Mesenchymal stem cell (in vitro differentiated cells and primary cell): ENCODE data around the gene KREMEN1.
"Not testable (repeated sequence)": the region's sequence is repeated elsewhere in the genome, so short reads cannot be mapped to it uniquely, and the experiment has no call there.

Source experiments
- DNase-seq: peaks from one replicate; pipeline ENCODE4 v3.0.0-alpha.2; 2013
- H2AFZ ChIP-seq: one replicate; pipeline ENCODE4 v1.6.1; 2013; ENCODE audit warnings: low read depth, mild to moderate bottlenecking, control low read depth, inconsistent platforms, low read length, moderate library complexity
- H2AK5ac ChIP-seq: 2 replicates; pipeline ENCODE4 v1.6.1; 2013; ENCODE audit warnings: low read length, moderate library complexity, mild to moderate bottlenecking, inconsistent platforms; ENCODE audit not compliant: severe bottlenecking
- H2BK120ac ChIP-seq: one replicate; pipeline ENCODE4 v1.6.1; 2013; ENCODE audit warnings: low read depth, mild to moderate bottlenecking, inconsistent platforms, low read length, moderate library complexity
- H2BK12ac ChIP-seq, 2 experiments: one replicate each; pipeline ENCODE4 v1.6.1; 2013; ENCODE audit warnings: inconsistent platforms in 2 of 2, low read length in 2 of 2, mild to moderate bottlenecking in 2 of 2, moderate library complexity in 2 of 2, control low read depth in 1 of 2
- H2BK15ac ChIP-seq: one replicate; pipeline ENCODE4 v1.6.1; 2013; ENCODE audit warnings: mild to moderate bottlenecking, low read depth, inconsistent platforms; ENCODE audit not compliant: poor library complexity, severe bottlenecking
- H2BK5ac ChIP-seq: 2 replicates; pipeline ENCODE4 v1.6.1; 2013; ENCODE audit warnings: low read depth, mild to moderate bottlenecking, low read length, control low read depth, inconsistent platforms; ENCODE audit not compliant: poor library complexity, severe bottlenecking
- H3K14ac ChIP-seq, 2 experiments: one replicate each; pipeline ENCODE4 v1.6.1; 2013; ENCODE audit warnings: inconsistent platforms in 2 of 2, low read length in 2 of 2, control low read depth in 1 of 2, mild to moderate bottlenecking in 1 of 2, moderate library complexity in 1 of 2
- H3K18ac ChIP-seq, 2 experiments: one replicate each; pipeline ENCODE4 v1.6.1; 2013; ENCODE audit warnings: inconsistent platforms in 2 of 2, low read length in 2 of 2, control low read depth in 1 of 2, low read depth in 1 of 2, mild to moderate bottlenecking in 1 of 2
- H3K23ac ChIP-seq, 2 experiments: one replicate each; pipeline ENCODE4 v1.6.1; 2013; ENCODE audit warnings: inconsistent platforms in 2 of 2, low read length in 2 of 2, mild to moderate bottlenecking in 2 of 2, moderate library complexity in 2 of 2, control low read depth in 1 of 2
- H3K27ac ChIP-seq: 2 replicates; pipeline ENCODE4 v1.5.1; 2013; ENCODE audit warnings: mild to moderate bottlenecking, moderate library complexity, low read length, control low read depth, inconsistent platforms; ENCODE audit not compliant: poor library complexity, severe bottlenecking
- H3K27me3 ChIP-seq, 2 experiments: 2 replicates each; pipeline versions ENCODE4 v1.6.1 to v1.7.0; 2013; ENCODE audit warnings: low read length in 2 of 2, mild to moderate bottlenecking in 2 of 2, moderate library complexity in 2 of 2, control low read depth in 1 of 2, inconsistent platforms in 1 of 2; ENCODE audit not compliant: control insufficient read depth in 1 of 2, insufficient read depth in 1 of 2
- H3K36me3 ChIP-seq, 2 experiments: 2 replicates each; pipeline versions ENCODE4 v1.6.1 to v1.7.0; 2013; ENCODE audit warnings: low read length in 2 of 2, control low read depth in 1 of 2, inconsistent platforms in 1 of 2, low read depth in 1 of 2, mild to moderate bottlenecking in 1 of 2; ENCODE audit not compliant: insufficient read depth in 2 of 2, control insufficient read depth in 1 of 2
- H3K4ac ChIP-seq, 2 experiments: one replicate each; pipeline ENCODE4 v1.6.1; 2013; ENCODE audit warnings: inconsistent platforms in 2 of 2, low read length in 2 of 2, mild to moderate bottlenecking in 2 of 2, moderate library complexity in 2 of 2, control low read depth in 1 of 2, low read depth in 1 of 2
- H3K4me1 ChIP-seq: 2 replicates; pipeline ENCODE4 v1.6.1; 2013; ENCODE audit warnings: low read depth, low read length, control low read depth; ENCODE audit not compliant: control insufficient read depth, insufficient read depth
- H3K4me2 ChIP-seq: 2 replicates; pipeline ENCODE4 v1.6.1; 2013; ENCODE audit warnings: low read length, mild to moderate bottlenecking, inconsistent platforms; ENCODE audit not compliant: poor library complexity, severe bottlenecking
- H3K4me3 ChIP-seq, 2 experiments: 2 replicates each; pipeline versions ENCODE4 v1.5.1 to v1.7.0; 2013; ENCODE audit warnings: low read length in 2 of 2, mild to moderate bottlenecking in 2 of 2, control low read depth in 1 of 2, low read depth in 1 of 2; ENCODE audit not compliant: insufficient read depth in 1 of 2
- H3K79me1 ChIP-seq: replicated peaks from 2 replicates; pipeline ENCODE4 v1.6.1; 2013; ENCODE audit warnings: mild to moderate bottlenecking, control low read depth, low read length, inconsistent platforms; ENCODE audit not compliant: poor library complexity, severe bottlenecking
- H3K9ac ChIP-seq: 2 replicates; pipeline ENCODE4 v1.7.0; 2013; ENCODE audit warnings: mild to moderate bottlenecking, low read length, moderate library complexity
- H3K9me3 ChIP-seq: 2 replicates; pipeline ENCODE4 v1.7.0; 2013; ENCODE audit warnings: mild to moderate bottlenecking, low read length; ENCODE audit not compliant: control insufficient read depth
- H4K8ac ChIP-seq: one replicate; pipeline ENCODE4 v1.6.1; 2013; ENCODE audit warnings: inconsistent platforms, mild to moderate bottlenecking, low read length, moderate library complexity
- H4K91ac ChIP-seq: one replicate; pipeline ENCODE4 v1.6.1; 2013; ENCODE audit warnings: mild to moderate bottlenecking, low read length, inconsistent platforms
- WGBS: methylation state at CpG from one replicate; pipeline ENCODE4 v1.1.7; 2013; ENCODE audit warnings: mixed read lengths; 5-methylcytosine and 5-hydroxymethylcytosine counted together

Gene KREMEN1

GRCh38 chr22:29039148-29039547 is 33.7 kb upstream of the KREMEN1 start:
- no peak overlapping the region for H3K23ac ChIP-seq
- peaks cover 0 to 3% of the 10 kb centered on the region in 2 experiments for H3K36me3 ChIP-seq
- H3K4me1 ChIP-seq = peaks cover 11% of the 10 kb centered on the region
- H2AK5ac ChIP-seq = peak overlapping the region; percentile 49
- DNase-seq = no peak
- H3K4me2 ChIP-seq = no peak overlapping the region
- H3K4me3 ChIP-seq = no peak overlapping the region
- H3K4ac ChIP-seq = no peak overlapping the region
- H3K27me3 ChIP-seq = no peaks in the 10 kb centered on the region
- no peak overlapping the region for H4K8ac ChIP-seq
- H3K9me3 ChIP-seq = no peaks in the 10 kb centered on the region
- no peak overlapping the region for H2BK120ac ChIP-seq
- H3K27ac ChIP-seq = no peak overlapping the region
- H2AFZ ChIP-seq = no peak overlapping the region
- no peak overlapping the region for H3K9ac ChIP-seq
- peak overlapping the region; percentile 54 for H2BK15ac ChIP-seq
- H2BK5ac ChIP-seq = no peak overlapping the region
- WGBS = 94% methylated on average over 9 of the region's 9 CpGs
- no peak overlapping the region for H3K14ac ChIP-seq
- no peak overlapping the region for H2BK12ac ChIP-seq
- H3K79me1 ChIP-seq = peaks cover 32% of the 10 kb centered on the region
- no peak overlapping the region for H3K18ac ChIP-seq
- no peak overlapping the region for H4K91ac ChIP-seq

GRCh38 chr22:29039684-29040083 is 33.2 kb upstream of the KREMEN1 start:
- H3K27ac ChIP-seq, H4K8ac ChIP-seq, H2BK15ac ChIP-seq, H3K23ac ChIP-seq, H2BK5ac ChIP-seq, H3K36me3 ChIP-seq, H3K27me3 ChIP-seq, H3K4ac ChIP-seq, H2AFZ ChIP-seq, H4K91ac ChIP-seq, H2BK120ac ChIP-seq, H3K9me3 ChIP-seq, H3K18ac ChIP-seq, H3K4me2 ChIP-seq, H3K4me3 ChIP-seq, H3K9ac ChIP-seq, DNase-seq, H3K14ac ChIP-seq: not testable (repeated sequence)
- H3K4me1 ChIP-seq = peaks cover 14% of the 10 kb centered on the region
- H3K79me1 ChIP-seq = peaks cover 28% of the 10 kb centered on the region
- WGBS = 100% methylated on average over 2 of the region's 4 CpGs
- peak overlapping the region in 1 of 2 experiments; percentile 12 for H2BK12ac ChIP-seq
- peak overlapping the region; percentile 84 for H2AK5ac ChIP-seq

GRCh38 chr22:29040385-29041275 is 32.2 kb upstream of the KREMEN1 start:
- Histone ChIP-seq H2AK5ac (no peak overlapping the region), H3K27me3 (no peaks in the 10 kb centered on the region), H3K23ac (no peak overlapping the region), H3K18ac (no peak overlapping the region), H3K79me1 (peaks cover 26% of the 10 kb centered on the region), H3K27ac (no peak overlapping the region), H3K4me2 (no peak overlapping the region), H2BK120ac (no peak overlapping the region), H3K4ac (no peak overlapping the region), H3K4me1 (peaks cover 18% of the 10 kb centered on the region), H3K9ac (peak overlapping the region; percentile 81), H2BK15ac (no peak overlapping the region), H2BK12ac (no peak overlapping the region), H3K4me3 (no peak overlapping the region), H3K36me3 (peaks cover under 1 to 3% of the 10 kb centered on the region in 2 experiments), H3K9me3 (no peaks in the 10 kb centered on the region), H2BK5ac (no peak overlapping the region), H4K8ac (no peak overlapping the region), H4K91ac (no peak overlapping the region), H3K14ac (no peak overlapping the region), H2AFZ (no peak overlapping the region)
- 36% methylated on average over 7 of the region's 9 CpGs for WGBS
- peak; percentile 89 for DNase-seq

GRCh38 chr22:29041408-29041807 is 31.4 kb upstream of the KREMEN1 start:
- Histone ChIP-seq H2BK120ac (no peak overlapping the region), H2BK12ac (no peak overlapping the region), H3K27ac (no peak overlapping the region), H3K4me2 (no peak overlapping the region), H4K8ac (no peak overlapping the region), H2BK15ac (no peak overlapping the region), H3K9ac (peak overlapping the region; percentile 81), H3K4me3 (no peak overlapping the region), H3K27me3 (no peaks in the 10 kb centered on the region), H2BK5ac (no peak overlapping the region), H3K4ac (no peak overlapping the region), H4K91ac (no peak overlapping the region), H3K36me3 (peaks cover 7 to 10% of the 10 kb centered on the region in 2 experiments), H3K79me1 (peaks cover 27% of the 10 kb centered on the region), H3K4me1 (peaks cover 19% of the 10 kb centered on the region), H2AK5ac (no peak overlapping the region), H3K18ac (no peak overlapping the region), H3K14ac (no peak overlapping the region), H3K23ac (no peak overlapping the region), H2AFZ (no peak overlapping the region), H3K9me3 (no peaks in the 10 kb centered on the region)
- peak; percentile 72 for DNase-seq
- WGBS = 42% methylated on average over 2 of the region's 2 CpGs
